Retinal pigment epithelial cell (primary cell): ENCODE results near the gene DAB2IP.
"Not testable (repeated sequence)": the region's sequence is repeated elsewhere in the genome, so short reads cannot be mapped to it uniquely, and the experiment has no call there.

Experiments
- DNase-seq: peaks from one replicate; pipeline ENCODE4 v3.0.0-alpha.2; 2010; ENCODE audit warnings: low read depth
- H3K4me3 ChIP-seq: 2 replicates; pipeline ENCODE4 v1.5.1; 2011; ENCODE audit warnings: mild to moderate bottlenecking, low read length, control low read depth, moderate library complexity
- CTCF ChIP-seq: conservative IDR thresholded peaks from 2 replicates; pipeline ENCODE4 v1.5.1; 2011; ENCODE audit warnings: low read depth, low read length, control low read depth, inconsistent platforms

The DAB2IP gene

GRCh38 chr9:121619545-121620324, 31.7 kb upstream of the DAB2IP start:
- DNase-seq = no peak
- no peak for TF ChIP-seq CTCF
- H3K4me3 ChIP-seq = no peak overlapping the region

- no peak for DNase-seq
- H3K4me3 ChIP-seq = no peak overlapping the region
- TF ChIP-seq CTCF = no peak
These were observed 31.1 kb upstream of the DAB2IP start for GRCh38 chr9:121620325-121620673.

- DNase-seq = no peak
- no peak overlapping the region for H3K4me3 ChIP-seq
- peak; percentile 78 for TF ChIP-seq CTCF
These were observed 30.5 kb upstream of the DAB2IP start for GRCh38 chr9:121620777-121621449.

- no peak for DNase-seq
- TF ChIP-seq CTCF = no peak
- H3K4me3 ChIP-seq = no peak overlapping the region
These were observed 28.8 kb upstream of the DAB2IP start for GRCh38 chr9:121622387-121623203.

- not testable (repeated sequence) for H3K4me3 ChIP-seq, DNase-seq
These were observed 28.0 kb upstream of the DAB2IP start for GRCh38 chr9:121623430-121623829.

GRCh38 chr9:121625590-121625989, 25.8 kb upstream of the DAB2IP start:
- no peak for TF ChIP-seq CTCF
- no peak for DNase-seq
- H3K4me3 ChIP-seq = no peak overlapping the region

- no peak for TF ChIP-seq CTCF
- no peak overlapping the region for H3K4me3 ChIP-seq
- DNase-seq = no peak
These were observed 25.4 kb upstream of the DAB2IP start for GRCh38 chr9:121626012-121626411.
